Kidney epithelial cell (primary cell): ENCODE data around the gene REEP3. TPM values are rescaled to one million over a fixed set of nuclear protein-coding genes. Genes with fewer than 3 reads are reported as not detected.

ENCODE experiments used
- DNase-seq: peaks from one replicate; pipeline ENCODE4 v3.0.0-alpha.2; 2010; ENCODE audit warnings: low read depth
- H3K27me3 ChIP-seq: 2 replicates; pipeline ENCODE4 v1.6.0; 2011; ENCODE audit warnings: low read length; ENCODE audit not compliant: control insufficient read depth, insufficient read depth
- H3K36me3 ChIP-seq: 2 replicates; pipeline ENCODE4 v1.5.1; 2011; ENCODE audit warnings: low read length; ENCODE audit not compliant: control insufficient read depth, insufficient read depth
- H3K4me3 ChIP-seq: 2 replicates; pipeline ENCODE4 v1.5.1; 2011; ENCODE audit warnings: low read depth, mild to moderate bottlenecking, control low read depth, low read length
- CTCF ChIP-seq: IDR thresholded peaks from 2 replicates; pipeline ENCODE4 v1.5.1; 2011; ENCODE audit warnings: mild to moderate bottlenecking, moderate library complexity, low read length, control low read depth, inconsistent platforms; ENCODE audit not compliant: insufficient read depth, poor library complexity, severe bottlenecking
- total RNA-seq: library from RNA; depleted of rRNA; stranded (reverse); fragments of >200 nt; gene quantifications from 2 replicates; pipeline ENCODE4 v1.2.3, GENCODE V29; 2015

Gene REEP3
- 45.4 and 59.8 TPM in 2 replicates for total RNA-seq

- Histone ChIP-seq H3K36me3 (no peaks in the 10 kb centered on the region), H3K27me3 (no peaks in the 10 kb centered on the region), H3K4me3 (peak within 1 kb of the TSS; percentile 63)
- DNase-seq = no peak
- no peak for TF ChIP-seq CTCF
Measured at GRCh38 chr10:63520500-63521415, at the start of gene REEP3. TSS of gene REEP3 (plus strand) at chr10:63521401. CDS start at chr10:63521546, 145 bp downstream.

GRCh38 chr10:63474488-63474887 lies 46.7 kb upstream of the REEP3 start:
- TF ChIP-seq CTCF = no peak
- Histone ChIP-seq H3K27me3 (no peaks in the 10 kb centered on the region), H3K4me3 (no peak overlapping the region), H3K36me3 (no peaks in the 10 kb centered on the region)
- no peak for DNase-seq

- no peaks in the 10 kb centered on the region for H3K27me3 ChIP-seq
- TF ChIP-seq CTCF = no peak
- no peak overlapping the region for H3K4me3 ChIP-seq
- no peaks in the 10 kb centered on the region for H3K36me3 ChIP-seq
- DNase-seq = no peak
Measured at GRCh38 chr10:63477927-63478326, 43.3 kb upstream of the REEP3 start.

- TF ChIP-seq CTCF = no peak
Measured at GRCh38 chr10:63478564-63478963, 42.6 kb upstream of the REEP3 start.

GRCh38 chr10:63480237-63480636 lies 41.0 kb upstream of the REEP3 start:
- DNase-seq = no peak
- no peaks in the 10 kb centered on the region for H3K36me3 ChIP-seq
- TF ChIP-seq CTCF = no peak
- no peak overlapping the region for H3K4me3 ChIP-seq
- H3K27me3 ChIP-seq = no peaks in the 10 kb centered on the region

More at GRCh38 chr10:63478564-63478963, 42.6 kb upstream of the REEP3 start:
- Histone ChIP-seq H3K4me3 (no peak overlapping the region), H3K27me3 (no peaks in the 10 kb centered on the region), H3K36me3 (no peaks in the 10 kb centered on the region)
- DNase-seq = no peak
